Activated T-cell treated with anti-CD3 and anti-CD28 coated beads for 48 hours (primary cell): ENCODE data around the gene NACC2.

Experiments
- DNase-seq: peaks from one replicate; pipeline ENCODE4 v3.0.0-alpha.2; 2020; ENCODE audit warnings: low read depth

Gene NACC2

DNA sequence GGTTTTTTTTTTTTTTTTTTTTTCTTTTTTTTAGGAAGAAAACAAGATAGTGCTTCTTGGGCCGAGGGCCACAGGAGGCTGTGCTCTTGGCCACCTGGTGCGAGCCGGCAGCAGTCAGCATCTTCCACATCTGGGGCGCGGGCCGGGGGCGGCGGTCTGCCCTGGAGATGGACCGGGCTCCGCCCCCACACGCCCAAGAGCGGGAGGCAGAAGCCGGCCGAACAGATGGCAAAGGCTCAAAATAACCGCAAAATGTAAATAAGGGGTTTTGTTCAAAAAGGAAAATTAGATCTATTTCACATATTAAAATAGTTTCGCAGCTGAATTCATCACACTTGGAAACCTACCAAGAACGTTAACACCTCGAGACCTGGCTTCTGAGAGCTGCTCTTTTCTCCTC, 82.4 kb downstream of the NACC2 start:
- no peak for DNase-seq

DNA sequence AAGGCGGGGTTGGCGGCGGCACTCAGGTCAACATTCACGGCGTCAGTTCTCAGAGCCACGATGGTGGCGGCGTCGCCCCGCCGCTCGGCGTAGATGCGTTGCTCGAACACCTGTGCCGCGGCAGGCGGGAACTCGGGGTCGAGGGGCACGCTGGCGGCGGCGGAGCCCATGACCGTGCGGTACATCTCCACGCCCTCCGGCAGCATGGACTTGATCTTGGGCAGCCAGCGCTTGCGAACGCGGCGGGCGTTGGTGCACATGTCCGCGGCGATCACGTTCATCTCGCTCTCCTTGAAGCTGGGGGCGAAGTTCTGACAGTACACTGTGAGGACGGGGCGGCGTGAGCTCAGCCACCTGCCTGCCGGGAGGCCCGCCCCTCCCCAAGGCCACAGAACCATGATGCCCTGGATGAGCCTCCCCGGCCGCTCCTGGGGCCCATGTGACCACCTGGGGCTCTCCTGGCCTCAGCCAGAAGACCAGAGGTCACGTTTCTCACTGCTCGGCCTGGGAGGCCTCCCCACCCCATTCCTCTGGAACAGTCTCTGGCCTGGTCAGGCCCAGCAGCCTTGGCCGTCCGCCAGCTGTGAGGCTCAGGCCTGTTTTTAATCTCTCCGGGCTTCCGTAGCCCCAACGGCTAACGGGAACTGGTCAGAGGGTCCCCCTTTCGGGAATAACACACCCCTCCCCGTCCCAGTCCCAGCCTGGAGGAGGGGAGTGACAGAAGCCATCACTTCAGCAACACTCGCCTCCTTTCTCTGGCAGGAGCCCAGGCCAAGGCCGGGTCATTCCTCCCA, 83.2 kb downstream of the NACC2 start:
- no peak for DNase-seq

GRCh38 chr9:136011376-136011702, 83.8 kb downstream of the NACC2 start:
- DNase-seq: no peak

DNA sequence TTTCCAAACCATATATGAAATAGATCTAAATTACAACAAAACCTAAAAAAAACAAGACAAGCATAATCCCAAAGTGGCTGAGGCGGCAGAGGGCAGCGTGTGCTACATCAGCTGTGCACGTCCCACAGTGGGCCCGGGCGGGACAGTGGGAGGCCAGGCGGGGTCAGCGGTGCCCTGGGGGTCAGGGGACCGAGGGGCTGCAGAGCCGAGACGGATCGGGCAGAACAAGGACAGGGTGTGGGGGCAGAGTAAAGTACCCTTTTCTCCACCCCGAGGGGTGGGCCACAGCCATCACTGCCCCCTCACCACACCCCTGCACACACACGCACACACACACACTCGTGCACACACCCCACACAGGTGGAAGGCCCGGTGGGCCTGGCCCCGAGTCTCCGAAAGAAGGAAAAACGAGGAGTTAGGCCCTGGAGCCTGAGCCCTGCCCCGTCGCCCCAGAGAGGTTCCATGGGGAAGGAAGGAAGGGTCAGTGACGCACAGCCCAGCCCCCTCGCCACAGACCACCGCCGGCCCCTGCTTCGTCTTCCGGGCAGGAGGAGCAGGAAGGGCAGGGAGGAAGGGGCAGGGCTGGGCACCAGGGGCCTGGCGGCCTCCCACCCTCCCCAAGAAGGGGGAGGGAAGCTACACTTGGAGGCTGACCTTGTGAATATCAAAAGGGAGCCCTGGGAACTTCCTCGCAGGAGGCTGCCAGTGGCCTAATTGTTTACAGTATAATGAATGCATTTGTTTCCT, 84.3 kb downstream of the NACC2 start:
- no peak for DNase-seq

DNA sequence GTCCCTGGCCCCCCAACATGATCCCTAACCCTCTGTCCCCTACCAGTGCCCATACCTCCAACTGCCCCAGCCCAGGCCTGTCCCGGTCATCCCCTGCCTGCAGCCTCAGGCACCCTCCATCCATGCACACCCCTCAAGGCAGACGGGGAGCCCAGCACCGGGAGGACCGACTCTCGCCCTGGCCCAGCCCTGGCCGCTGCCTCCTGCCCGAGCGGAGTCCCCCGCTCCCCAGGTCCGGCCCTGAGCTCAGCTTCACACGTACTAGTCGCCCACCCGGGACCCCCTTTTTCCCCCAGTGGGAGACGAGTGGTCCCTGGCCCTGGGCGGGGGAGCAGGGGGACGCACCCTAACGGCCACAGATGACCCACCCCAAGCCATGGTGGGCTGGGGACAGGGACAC, 84.9 kb downstream of the NACC2 start:
- DNase-seq: no peak

DNA sequence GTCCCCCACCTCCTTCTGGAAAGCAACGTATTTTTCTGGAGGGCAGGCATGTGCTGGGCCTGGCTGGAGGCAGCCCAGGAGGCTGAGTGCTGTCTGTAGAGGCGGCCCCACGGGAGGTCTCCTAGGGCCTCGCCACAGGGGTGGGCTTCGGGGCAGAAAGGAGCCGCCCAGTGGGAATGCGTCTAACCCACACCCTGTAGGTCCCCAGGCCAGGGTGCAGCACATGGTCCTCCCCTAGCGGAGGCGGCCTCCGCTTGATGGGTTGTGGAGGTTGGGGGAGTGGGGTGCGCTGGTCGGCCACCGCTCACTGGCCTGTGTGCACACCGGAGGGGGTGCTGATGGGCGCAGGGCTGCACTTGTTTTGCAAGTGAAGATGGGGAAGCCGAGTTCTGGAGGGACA, 85.6 kb downstream of the NACC2 start:
- no peak for DNase-seq

GRCh38 chr9:136008693-136008997, 86.4 kb downstream of the NACC2 start:
- no peak for DNase-seq

GRCh38 chr9:136007934-136008692, 87.0 kb downstream of the NACC2 start:
- no peak for DNase-seq

DNA sequence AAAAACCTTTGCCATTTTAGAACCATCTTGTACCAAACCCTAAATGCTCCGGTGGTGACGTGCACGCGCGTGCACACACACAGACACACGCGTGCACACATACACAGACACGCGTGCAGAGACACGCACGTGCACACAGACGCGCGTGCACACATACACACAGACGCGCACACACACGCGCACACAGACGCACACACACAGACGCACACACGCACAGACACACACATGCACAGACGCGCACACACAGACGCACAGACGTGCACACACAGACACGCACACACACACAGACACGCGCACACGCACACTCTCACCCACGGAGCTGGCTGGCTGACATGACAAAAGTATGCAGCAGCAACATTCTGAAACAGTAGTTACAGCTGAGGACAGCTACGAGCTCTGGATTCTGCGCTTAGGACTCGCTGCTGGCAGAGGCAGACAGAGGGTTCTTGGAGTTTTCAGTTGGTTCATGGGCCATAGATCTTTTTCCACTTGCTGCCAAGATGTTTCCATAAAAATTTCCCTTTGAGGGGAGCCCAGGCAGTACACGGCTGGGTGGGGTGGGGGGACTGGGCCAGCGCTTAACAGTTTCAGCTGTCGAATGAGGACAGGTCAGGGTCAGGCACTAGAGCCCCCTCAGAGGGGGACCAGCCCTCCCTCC, 87.7 kb downstream of the NACC2 start:
- DNase-seq: no peak

DNA sequence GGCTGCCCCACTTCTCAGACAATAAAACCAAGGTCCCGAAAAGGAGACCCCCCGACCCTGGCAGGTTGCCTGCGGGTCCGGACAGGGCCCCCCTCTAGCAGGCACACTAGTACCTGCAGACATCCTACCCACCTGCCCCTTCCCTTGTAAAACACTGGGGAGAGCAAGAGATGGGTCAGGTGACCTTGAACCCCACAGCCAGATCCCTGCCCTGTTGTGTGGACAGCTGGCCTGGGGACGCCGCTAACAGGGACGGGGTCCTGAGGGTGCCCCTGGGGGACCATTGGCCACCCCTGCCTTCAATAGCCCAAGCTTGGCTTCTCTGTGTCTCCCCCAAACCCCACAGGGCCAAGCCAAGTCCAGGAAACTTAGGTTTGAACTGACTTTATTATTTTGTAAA, 88.9 kb downstream of the NACC2 start:
- no peak for DNase-seq

DNA sequence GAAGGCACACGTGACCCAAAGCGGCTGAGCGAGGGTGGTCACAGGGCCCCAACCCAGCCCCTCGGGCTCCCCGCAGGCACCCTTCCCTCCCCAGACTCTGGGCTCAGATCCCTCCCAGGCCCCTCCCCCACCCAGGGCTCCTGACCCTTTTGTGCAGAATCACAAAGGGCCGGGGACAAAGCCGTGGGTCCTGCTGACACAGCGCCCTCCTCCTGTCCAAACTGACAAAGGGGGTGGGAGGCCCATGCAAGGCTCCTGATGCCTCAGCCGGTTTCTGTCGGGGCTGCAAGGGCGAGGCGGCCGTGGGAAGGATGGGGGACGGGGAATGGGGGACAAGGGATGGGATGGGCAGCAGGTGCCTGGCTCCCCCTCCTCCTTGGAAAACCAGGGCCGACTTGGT, 90.4 kb downstream of the NACC2 start:
- DNase-seq: no peak

DNA sequence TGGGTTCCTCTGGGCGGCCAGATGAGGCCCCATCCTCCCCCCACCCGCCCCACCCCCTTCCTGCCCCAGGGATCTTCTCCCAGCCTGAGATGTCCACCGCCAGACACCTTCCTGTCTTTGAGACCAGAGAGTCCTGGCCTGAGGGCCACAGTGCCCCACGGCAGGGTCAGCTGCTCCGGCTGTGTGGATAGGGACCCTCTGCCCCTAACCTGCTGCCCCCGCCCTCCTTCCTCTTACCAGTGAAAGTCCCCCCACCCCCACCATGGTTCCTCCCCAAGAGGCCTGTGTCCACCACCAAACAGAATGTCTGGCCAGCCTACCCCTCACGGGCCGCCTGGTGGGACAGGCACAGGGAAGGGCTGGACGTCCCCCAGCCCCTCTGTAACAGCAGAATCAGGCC, 90.9 kb downstream of the NACC2 start:
- DNase-seq: no peak

DNA sequence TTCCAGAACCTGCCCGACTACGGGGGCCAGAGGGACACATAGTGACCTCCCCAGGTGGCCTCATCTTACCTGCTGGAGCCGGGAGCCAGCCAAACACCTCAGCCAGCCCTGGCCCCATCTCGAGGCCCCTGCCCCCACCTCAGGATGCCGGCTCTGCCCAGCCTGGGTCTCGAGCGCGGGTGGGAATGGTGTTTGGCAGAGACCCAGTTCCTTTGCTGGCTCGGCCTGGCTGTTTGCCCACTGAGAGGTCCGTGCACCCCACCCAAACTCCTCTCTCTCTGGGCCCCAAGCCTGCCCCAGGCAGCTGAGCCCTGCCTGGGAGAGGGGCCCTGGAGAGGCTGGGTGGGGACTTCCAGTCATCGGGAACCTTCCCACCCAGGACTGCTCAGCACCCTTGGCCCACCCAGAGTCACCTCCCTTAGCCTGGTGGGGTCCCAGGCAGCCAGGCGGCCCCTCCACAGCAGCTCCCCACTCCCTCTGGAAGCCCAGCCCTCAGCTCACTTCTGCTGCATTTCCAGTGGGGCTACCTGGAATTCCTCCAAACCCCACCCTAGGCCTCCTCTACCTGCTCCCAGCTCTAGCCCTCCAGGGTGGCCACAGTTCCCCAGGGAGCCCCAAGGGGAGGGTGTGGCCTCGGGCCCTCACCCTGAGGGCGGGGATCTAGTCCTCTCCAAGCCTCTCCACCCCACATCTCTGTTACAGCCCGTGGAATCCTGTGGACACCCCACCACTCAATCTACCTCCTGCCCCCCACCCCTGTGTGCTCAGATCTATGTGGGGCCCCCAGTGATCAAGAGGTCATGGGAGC, 91.5 kb downstream of the NACC2 start:
- DNase-seq: no peak

DNA sequence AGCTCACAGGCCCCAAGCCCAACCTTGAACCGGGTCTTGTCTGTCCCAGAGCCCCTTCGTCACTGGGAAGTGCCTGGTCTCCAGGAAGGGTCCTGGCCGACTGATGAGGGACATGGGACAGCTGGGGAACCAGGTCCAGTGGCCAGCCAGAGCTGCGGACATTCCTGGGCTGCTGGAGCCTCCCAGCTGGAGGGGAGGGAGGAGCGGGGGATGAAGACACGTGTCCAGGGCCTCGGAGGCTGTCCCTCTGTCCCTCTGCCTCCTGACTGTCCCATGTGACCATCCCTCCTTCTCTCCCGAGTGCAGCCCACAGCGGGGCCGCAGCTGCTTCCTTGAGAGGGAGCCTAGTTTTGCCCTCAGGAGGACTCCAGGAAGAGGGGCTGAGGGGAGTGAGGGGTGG, 92.2 kb downstream of the NACC2 start:
- DNase-seq: no peak

GRCh38 chr9:136002215-136002614, 92.9 kb downstream of the NACC2 start:
- DNase-seq: no peak

DNA sequence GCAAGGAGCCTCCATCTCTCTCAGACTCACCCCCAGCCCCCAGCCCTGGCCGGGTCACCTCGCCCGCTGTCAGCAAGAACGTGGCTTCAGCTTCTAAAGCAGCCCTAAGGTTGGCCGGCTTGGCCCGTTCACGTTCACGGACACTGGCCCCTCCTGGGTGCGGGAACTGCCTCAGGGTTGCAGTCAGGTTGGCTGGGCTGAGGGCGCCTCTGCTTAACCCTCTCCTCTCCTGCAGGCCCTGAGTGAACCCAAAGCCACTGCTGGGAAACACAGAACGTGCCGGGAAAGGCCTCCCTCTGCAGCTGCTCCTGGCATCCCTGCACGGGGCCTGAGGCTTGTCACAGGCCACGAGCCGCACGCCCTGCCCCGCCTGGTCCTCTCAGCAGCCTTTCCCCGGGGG, 93.9 kb downstream of the NACC2 start:
- no peak for DNase-seq

GRCh38 chr9:135998410-135999071, 96.5 kb downstream of the NACC2 start:
- no peak for DNase-seq

DNA sequence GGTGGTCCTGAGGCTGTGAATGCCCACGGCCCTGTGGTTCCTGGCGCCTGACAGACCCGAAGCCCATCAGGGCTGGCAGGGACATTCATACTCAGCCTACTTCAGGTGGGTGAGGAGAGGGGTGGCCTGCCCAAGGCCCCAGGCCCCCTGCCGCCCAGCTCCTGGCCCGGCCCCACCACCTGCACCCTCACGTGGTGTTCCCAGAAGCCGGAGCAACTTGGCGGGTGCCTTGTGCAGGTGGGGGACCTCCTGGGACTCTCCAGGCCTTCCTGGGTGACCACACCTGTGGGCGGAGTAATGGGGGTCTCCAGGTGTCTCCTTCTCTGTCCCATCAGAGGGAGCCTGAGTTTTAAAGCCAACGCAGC, 97.1 kb downstream of the NACC2 start:
- no peak for DNase-seq

DNA sequence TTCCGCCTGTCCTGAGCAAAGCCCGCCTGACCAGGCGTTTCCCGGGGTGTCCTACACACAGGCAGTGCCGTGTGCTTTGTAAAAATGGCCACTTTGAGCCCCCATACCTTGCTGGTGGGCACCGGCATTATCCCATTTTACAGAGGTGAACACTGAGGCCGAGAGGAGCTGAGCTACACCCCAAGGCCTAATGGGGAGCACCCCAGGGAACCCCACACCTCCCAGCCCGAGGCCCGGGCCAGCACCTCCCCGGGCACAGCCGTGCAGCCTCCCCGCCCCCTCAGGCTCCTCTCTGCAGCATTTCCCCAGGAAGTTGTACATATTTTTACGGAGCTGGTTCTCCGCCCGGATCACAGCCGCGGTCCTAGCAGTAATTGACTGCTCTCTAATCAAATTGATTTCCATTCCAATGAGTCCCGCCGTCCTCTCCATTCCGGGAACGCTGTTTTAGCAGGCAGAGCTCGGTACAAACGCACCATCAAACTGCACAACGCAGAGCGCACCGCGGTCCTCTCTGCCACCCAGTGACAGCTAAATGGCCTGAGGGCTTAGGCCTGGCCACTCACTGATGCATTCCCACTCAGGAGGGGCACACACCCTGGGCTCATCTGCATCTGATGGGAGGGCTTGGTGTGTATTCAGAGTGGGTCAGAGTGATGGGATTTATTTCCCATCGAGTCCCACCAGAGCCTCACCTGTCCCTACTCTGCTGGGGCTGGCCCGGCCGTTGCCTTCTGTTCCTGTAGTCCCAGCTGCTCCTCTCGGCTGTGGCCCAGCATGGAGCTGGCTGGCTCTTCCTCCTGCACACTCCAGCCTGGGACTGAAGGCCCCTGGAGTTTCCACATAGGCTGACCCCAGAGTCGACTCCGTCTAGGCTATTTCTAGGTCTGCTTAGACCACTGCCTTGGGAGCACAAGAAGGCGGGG, 97.7 kb downstream of the NACC2 start:
- DNase-seq: no peak

DNA sequence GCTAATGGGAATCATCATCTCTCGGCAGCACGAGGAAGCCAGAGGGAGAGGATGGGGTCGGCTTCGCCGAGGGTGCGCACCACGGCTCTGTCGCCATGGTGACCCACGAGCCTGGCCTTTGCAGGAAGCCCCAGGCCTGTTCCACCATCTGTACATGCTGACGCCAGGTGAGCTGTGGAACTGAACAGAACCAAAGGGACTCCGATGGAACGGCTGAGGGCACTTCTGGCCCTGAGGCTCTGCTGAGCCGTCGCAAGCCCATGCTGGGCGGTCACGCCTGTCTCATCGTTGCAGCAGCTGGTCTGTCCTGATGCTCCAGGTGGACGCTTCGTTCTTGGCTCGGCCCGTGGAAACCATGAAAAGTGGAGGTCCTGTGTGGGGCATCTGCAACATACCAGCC, 99.3 kb downstream of the NACC2 start:
- DNase-seq: no peak
